D721Med (cell line): ENCODE measurements around the gene SERPINE2.

ENCODE experiments used
- DNase-seq: peaks from one replicate; pipeline ENCODE4 v3.0.0; 2011; ENCODE audit warnings: low spot score; ENCODE audit not compliant: insufficient read length
- FAIRE-seq: peaks from 2 replicates; lab custom pipeline; 2011; peaks lifted over from hg19 to GRCh38; lab: Jason Lieb, UNC
- TF ChIP-seq, protein P1 (sequence below): IDR thresholded peaks from 2 replicates; pipeline ENCODE4 v1.5.1; 2012; ENCODE audit warnings: mild to moderate bottlenecking, control low read depth; ENCODE audit not compliant: insufficient read depth; ENCODE audit errors: missing control alignments

The SERPINE2 gene, protein sequence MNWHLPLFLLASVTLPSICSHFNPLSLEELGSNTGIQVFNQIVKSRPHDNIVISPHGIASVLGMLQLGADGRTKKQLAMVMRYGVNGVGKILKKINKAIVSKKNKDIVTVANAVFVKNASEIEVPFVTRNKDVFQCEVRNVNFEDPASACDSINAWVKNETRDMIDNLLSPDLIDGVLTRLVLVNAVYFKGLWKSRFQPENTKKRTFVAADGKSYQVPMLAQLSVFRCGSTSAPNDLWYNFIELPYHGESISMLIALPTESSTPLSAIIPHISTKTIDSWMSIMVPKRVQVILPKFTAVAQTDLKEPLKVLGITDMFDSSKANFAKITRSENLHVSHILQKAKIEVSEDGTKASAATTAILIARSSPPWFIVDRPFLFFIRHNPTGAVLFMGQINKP

DNA sequence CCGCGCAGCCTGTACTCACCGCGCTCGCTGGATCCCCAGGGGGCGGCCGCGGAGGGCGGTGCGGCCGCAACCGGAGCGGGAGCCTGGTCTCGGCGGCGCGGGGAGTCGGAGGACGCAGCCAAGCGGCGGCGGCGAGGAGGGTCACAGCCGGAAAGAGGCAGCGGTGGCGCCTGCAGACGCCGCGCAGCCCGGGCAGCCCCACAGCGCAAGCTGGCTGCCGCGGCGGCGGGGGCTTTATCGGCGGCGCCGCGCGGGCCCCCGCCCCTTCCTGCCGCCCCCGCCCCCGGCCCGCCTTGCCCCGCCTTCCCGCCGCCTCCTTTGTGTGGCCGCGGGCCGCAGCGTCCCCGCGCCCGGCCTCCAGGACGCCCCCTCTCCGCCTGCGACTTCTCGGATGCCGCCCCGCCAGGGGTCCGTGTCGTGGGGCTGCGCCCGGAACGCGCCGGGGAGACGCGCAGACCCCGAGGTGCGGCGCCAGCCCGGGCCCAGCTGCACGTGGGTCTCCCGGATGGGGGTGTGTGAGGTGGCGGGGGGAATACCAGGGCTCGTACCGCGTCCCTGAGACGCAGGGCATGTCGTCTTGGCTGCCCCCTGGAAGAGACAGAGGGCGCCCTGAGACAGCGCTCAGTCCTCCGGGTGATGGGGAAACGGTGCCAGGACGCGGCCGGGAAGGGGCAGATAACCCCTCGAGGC lies at the start of gene SERPINE2:
SERPINE2 (minus strand) TSS at position 207 of the 690 bp plus-strand sequence. CDS start 37,386 bp downstream, outside the sequence.
- no peak for FAIRE-seq
- DNase-seq = peak; percentile 54
- TF ChIP-seq, protein P1, sequence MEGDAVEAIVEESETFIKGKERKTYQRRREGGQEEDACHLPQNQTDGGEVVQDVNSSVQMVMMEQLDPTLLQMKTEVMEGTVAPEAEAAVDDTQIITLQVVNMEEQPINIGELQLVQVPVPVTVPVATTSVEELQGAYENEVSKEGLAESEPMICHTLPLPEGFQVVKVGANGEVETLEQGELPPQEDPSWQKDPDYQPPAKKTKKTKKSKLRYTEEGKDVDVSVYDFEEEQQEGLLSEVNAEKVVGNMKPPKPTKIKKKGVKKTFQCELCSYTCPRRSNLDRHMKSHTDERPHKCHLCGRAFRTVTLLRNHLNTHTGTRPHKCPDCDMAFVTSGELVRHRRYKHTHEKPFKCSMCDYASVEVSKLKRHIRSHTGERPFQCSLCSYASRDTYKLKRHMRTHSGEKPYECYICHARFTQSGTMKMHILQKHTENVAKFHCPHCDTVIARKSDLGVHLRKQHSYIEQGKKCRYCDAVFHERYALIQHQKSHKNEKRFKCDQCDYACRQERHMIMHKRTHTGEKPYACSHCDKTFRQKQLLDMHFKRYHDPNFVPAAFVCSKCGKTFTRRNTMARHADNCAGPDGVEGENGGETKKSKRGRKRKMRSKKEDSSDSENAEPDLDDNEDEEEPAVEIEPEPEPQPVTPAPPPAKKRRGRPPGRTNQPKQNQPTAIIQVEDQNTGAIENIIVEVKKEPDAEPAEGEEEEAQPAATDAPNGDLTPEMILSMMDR = peak; percentile 37

DNA sequence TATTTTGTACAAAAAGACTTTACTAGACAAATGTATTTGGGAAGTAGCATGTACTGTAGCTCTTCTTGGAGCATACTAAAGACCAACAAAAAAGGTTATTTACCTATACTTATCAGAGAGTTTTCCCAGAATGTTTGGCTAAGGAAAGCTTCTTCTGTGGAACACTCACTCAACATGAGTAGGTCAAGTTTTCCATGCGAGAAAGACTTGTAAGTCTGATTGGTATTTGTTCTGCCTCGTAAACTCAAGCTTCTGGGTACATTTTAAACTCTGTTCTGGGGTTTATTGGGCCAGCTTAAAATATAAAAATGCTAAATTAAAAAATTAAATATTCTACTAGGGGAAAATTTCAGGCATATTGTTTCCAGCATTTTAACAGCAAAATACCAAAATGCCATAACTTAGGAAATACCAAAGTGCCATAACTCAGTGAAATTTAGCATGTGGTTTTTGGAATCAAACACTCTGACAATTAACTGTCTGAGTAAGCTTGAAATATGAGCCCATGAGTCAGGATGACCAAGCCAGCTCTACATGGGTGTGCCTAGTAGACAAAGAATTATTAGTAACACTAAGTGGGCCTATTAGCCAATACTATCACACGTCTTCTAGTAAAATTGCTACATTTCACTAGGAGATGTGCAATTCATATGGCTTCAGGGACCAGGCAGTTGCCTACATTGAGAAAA lies 47.3 kb upstream of the SERPINE2 start:
- TF ChIP-seq, protein P1 = no peak
- DNase-seq (no peak), FAIRE-seq (no peak)

DNA sequence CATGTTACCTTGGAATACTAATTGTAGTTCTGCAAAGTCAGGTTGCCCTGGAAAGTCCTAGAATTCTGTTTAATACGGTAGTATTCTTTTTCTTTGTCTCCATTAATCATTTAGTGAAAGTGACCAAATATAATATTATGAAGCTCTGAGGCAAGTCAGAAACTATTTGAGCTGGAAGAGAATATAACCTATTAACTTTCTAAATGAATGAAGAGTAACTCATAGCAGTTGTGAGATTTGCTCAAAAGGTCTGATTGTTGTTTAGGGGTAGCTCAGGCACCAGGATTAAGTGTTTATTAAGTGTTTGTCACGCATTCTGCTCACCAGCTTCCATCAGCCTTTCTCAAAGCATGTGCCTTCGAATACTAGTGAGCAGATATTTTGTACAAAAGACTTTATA lies 46.7 kb upstream of the SERPINE2 start:
- TF ChIP-seq, protein P1 = no peak
- FAIRE-seq (no peak), DNase-seq (no peak)

DNA sequence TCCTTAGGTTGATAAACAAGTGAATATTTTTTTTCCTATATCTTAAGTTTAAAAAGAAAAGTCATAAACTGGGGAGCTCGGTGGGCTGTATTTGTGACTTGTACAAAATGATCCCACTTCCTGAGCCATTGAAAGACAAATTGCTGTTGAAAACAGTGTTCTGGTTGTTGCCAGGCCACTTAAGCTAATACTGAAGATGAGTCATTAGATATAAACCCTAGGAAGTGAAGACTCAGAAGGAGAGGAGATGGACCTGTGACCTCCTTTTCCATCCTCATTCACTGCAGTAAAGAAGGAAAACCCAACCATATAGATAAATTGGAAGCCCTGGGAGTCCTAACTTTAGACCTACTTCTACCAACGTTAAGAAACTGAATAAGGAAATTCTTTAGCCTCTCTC lies 46.2 kb upstream of the SERPINE2 start:
- DNase-seq = no peak
- no peak for FAIRE-seq
- TF ChIP-seq, protein P1 = no peak

DNA sequence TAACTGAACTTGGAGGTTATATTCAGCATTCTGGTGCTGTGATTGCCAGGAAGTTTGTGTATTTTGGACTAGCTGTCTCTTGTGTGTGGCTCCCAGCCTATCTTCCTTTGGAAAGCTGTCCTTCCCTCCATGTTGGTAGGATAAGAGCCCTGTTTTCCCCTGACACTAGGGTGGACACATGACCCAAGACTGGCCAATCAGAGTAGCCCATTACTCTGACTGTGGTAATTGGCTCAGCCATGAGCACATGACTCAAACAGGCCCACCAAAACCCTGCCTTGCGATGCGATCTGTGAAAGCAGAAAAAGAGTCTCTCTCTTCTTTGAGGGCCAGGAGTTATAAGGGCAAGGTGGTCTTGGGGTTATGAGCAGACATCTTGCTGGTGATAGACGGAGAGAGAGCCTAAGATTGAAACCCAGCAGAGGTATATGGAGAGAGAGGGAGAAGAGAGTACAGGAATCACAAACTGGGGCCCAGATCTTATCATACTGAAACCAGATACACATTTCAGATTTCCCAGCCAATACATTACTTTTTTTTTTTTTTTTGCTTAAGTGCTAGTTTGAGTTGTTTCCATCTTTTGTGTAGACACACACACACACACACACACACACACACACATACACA lies 45.3 kb upstream of the SERPINE2 start:
- no peak for DNase-seq
- FAIRE-seq = no peak
- TF ChIP-seq, protein P1 = no peak

DNA sequence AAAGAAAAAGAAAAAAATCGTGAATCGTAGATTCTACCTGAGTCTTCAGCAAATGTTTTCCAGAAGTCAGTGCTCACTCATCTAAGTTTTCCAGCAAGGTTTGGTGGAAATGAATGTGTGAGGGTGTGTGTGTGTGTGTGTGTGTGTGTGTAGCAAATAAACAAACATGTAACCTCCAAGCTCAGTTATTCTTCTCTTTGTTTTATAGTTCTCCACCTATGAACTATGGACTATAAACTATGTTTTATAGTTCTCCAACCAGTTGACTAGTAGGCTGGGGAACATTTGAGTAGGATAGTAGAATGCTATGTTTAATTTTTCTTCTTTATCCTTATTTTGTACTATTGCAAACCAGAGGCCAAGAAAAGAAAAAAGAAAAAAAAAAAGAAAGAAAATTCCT lies 44.6 kb upstream of the SERPINE2 start:
- DNase-seq (no peak), FAIRE-seq (no peak)
- TF ChIP-seq, protein P1 = no peak
